CD8-positive, alpha-beta memory T cell (primary cell): ENCODE measurements around the gene SLC43A3. TPM values are rescaled to one million over a fixed set of nuclear protein-coding genes. Genes with fewer than 3 reads are reported as not detected.

Experiments used
- CTCF ChIA-PET: fragments of 350-600 bp; sonication (Branson Sonifier 250); formaldehyde crosslinking; loops from one replicate; lab custom pipeline; 2021; ENCODE audit warnings: antibody characterized with exemption; lab: Charles Lee
- POLR2A ChIA-PET: fragments of 350-600 bp; sonication (Branson Sonifier 250); formaldehyde crosslinking; loops from one replicate; lab custom pipeline; 2021; ENCODE audit warnings: antibody characterized with exemption; lab: Charles Lee
- DNase-seq, 5 donors: peaks; one replicate each; pipeline versions ENCODE4 v3.0.0 to v3.0.0-alpha.2; 2020 to 2022; ENCODE audit warnings: mixed read lengths in 1 of 5
- H3K27ac ChIP-seq: one replicate; pipeline ENCODE4 v1.7.0; 2013; ENCODE audit warnings: low read depth, mild to moderate bottlenecking, low read length, moderate library complexity
- H3K27me3 ChIP-seq: 2 replicates; pipeline ENCODE4 v1.7.0; 2013; ENCODE audit warnings: low read length, mild to moderate bottlenecking; ENCODE audit not compliant: insufficient read depth, poor library complexity, severe bottlenecking
- H3K36me3 ChIP-seq: 2 replicates; pipeline ENCODE4 v1.7.0; 2013; ENCODE audit warnings: mild to moderate bottlenecking, low read length, moderate library complexity; ENCODE audit not compliant: insufficient read depth
- H3K4me1 ChIP-seq: 2 replicates; pipeline ENCODE4 v1.7.0; 2013; ENCODE audit warnings: mild to moderate bottlenecking, low read length, moderate library complexity; ENCODE audit not compliant: insufficient read depth
- H3K4me3 ChIP-seq: 2 replicates; pipeline ENCODE4 v1.7.0; 2013; ENCODE audit warnings: mild to moderate bottlenecking, low read length
- H3K9me3 ChIP-seq: 2 replicates; pipeline ENCODE4 v1.7.0; 2013; ENCODE audit warnings: mild to moderate bottlenecking, low read length
- H3K27ac Mint-ChIP-seq, 8 donors: one replicate each; pipeline ENCODE4 v1.8.0; 2020 to 2021; ENCODE audit warnings: mixed read lengths in 8 of 8, mild to moderate bottlenecking in 6 of 8, inconsistent platforms in 3 of 8, moderate library complexity in 3 of 8
- H3K27me3 Mint-ChIP-seq, 2 donors: one replicate each; pipeline ENCODE4 v1.8.0; 2020 to 2021; ENCODE audit warnings: mixed read lengths in 2 of 2, mild to moderate bottlenecking in 1 of 2, moderate library complexity in 1 of 2
- H3K36me3 Mint-ChIP-seq, 3 donors: one replicate each; pipeline ENCODE4 v1.8.0; 2020 to 2021; ENCODE audit warnings: mixed read lengths in 3 of 3, inconsistent platforms in 1 of 3, mild to moderate bottlenecking in 1 of 3
- H3K4me1 Mint-ChIP-seq, 3 donors: one replicate each; pipeline ENCODE4 v1.8.0; 2020 to 2021; ENCODE audit warnings: mixed read lengths in 3 of 3, inconsistent platforms in 1 of 3, mild to moderate bottlenecking in 1 of 3
- H3K4me3 Mint-ChIP-seq, 7 donors: one replicate each; pipeline ENCODE4 v1.8.0; 2020 to 2021; ENCODE audit warnings: mixed read lengths in 7 of 7, mild to moderate bottlenecking in 6 of 7, moderate library complexity in 4 of 7, inconsistent platforms in 2 of 7
- H3K9me3 Mint-ChIP-seq, 5 donors: one replicate each; pipeline ENCODE4 v1.8.0; 2020 to 2022; ENCODE audit warnings: mixed read lengths in 5 of 5, mild to moderate bottlenecking in 3 of 5, moderate library complexity in 2 of 5, inconsistent platforms in 1 of 5
- polyA plus RNA-seq: library from polyadenylated mRNA; unstranded; fragments of 300-500 nt; fragmentation: Illumina TruSeq; gene quantifications from one replicate; pipeline ENCODE4 v1.2.3, GENCODE V29; 2021
- total RNA-seq, 2 experiments: library from RNA; stranded (reverse); gene quantifications; one replicate each; pipeline ENCODE4 v1.2.3, GENCODE V29; 2021

SLC43A3 gene
- total RNA-seq (100 to 1,000 TPM; 434 to 447 TPM), polyA plus RNA-seq (32.6 TPM)

DNA sequence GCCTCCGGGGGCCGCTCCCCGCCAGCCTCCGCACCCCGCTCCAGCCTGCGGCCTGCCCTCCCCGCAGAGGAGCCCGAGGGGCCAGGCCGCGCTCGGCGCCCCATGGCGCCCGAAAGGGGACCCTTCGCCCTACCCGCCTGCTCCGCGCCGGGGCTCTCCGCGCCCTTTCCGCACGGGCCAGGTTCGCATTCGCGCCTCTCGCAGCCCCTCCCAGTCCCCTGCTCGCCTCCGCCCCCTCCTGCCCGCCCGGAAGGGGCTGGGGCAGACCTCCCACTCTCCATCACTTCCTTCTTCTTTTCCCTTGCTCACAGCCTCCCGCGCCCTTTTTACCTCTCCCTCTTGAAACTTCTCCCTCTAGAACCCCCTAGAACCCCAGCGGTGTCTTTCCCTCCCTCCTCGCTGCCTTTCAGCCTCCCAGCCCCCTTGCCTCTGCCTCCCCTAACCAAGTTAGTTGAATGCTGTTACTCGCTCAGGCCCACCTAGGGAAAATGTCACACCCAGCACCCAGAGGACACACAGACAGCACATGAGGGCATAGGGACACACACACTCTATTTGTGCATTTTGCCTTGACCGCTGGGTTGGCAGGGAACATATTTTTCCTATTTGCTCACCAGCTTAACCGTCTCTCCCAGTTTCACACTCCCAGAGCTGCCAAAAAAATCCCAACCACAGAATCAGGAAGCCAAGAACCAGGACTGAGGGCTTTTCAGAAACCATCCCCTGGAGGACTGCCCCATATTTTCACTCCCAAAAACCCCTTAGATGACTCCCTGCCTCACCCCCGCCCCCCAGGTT is at the start of gene SLC43A3:
Gene SLC43A3, minus strand, starts transcription at position 193 of the 798 bp plus-strand sequence. CDS start 949 bp downstream, outside the sequence.
- Histone ChIP-seq H3K4me1 (peaks cover 35% of the 10 kb centered on the region), H3K27me3 (no peaks in the 10 kb centered on the region), H3K4me3 (peak within 1 kb of the TSS; percentile 43), H3K36me3 (no peaks in the 10 kb centered on the region), H3K9me3 (no peaks in the 10 kb centered on the region), H3K27ac (peak within 1 kb of the TSS; percentile 68)
- DNase-seq, result peak; percentile 46 to 74 (median 54)
- Mint-ChIP-seq H3K27ac (peak within 1 kb of the TSS; percentile 92 to 97 (median 96)), H3K36me3 (peaks cover 0 to 12% (median 2%) of the 10 kb centered on the region in 3 donors), H3K4me1 (peaks cover 45 to 56% (median 54%) of the 10 kb centered on the region in 3 donors), H3K9me3 (no peaks in the 10 kb centered on the region), H3K4me3 (peak within 1 kb of the TSS; percentile 88 to 94 (median 90)), H3K27me3 (no peaks in the 10 kb centered on the region)
- ChIA-PET CTCF (interaction anchor here (0.9 to 6.1 kb wide), 8 partner anchors 9 to 101 kb away, joined by 3 to 62 read pairs (median 3); partner anchors contain the start of gene RTN4RL2), POLR2A (interaction anchor here (2.2 kb wide), 1 partner anchor 92 kb away, joined by 6 read pairs; the partner anchor contains the start of gene SSRP1)

DNA sequence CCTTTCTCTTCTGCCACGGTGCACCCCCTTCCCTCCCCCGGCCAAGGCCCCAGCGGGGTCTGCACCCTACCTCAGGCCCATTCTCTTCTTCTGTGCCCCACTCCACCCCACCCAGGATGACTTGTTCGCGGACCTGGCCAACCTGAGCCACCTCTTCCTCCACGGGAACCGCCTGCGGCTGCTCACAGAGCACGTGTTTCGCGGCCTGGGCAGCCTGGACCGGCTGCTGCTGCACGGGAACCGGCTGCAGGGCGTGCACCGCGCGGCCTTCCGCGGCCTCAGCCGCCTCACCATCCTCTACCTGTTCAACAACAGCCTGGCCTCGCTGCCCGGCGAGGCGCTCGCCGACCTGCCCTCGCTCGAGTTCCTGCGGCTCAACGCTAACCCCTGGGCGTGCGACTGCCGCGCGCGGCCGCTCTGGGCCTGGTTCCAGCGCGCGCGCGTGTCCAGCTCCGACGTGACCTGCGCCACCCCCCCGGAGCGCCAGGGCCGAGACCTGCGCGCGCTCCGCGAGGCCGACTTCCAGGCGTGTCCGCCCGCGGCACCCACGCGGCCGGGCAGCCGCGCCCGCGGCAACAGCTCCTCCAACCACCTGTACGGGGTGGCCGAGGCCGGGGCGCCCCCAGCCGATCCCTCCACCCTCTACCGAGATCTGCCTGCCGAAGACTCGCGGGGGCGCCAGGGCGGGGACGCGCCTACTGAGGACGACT is 49.3 kb upstream of the SLC43A3 start:
- H3K27me3 Mint-ChIP-seq, result peaks cover 3 to 7% of the 10 kb centered on the region in 2 donors
- POLR2A ChIA-PET, result interaction anchor here (1.1 kb wide), 1 partner anchor 18 kb away, joined by 3 read pairs; no protein-coding TSS in a partner anchor
- H3K4me1 Mint-ChIP-seq, result peaks cover 26 to 51% (median 28%) of the 10 kb centered on the region in 3 donors
- Histone ChIP-seq H3K36me3 (no peaks in the 10 kb centered on the region), H3K9me3 (no peaks in the 10 kb centered on the region), H3K27me3 (peaks cover 5% of the 10 kb centered on the region), H3K27ac (no peak overlapping the region), H3K4me3 (peak overlapping the region; percentile 47), H3K4me1 (peaks cover 27% of the 10 kb centered on the region)
- no peaks in the 10 kb centered on the region for H3K9me3 Mint-ChIP-seq
- peak in 3 of 5 donors; percentile 12 to 34 (median 24) for DNase-seq
- H3K27ac Mint-ChIP-seq, result peak overlapping the region in 1 of 8 donors; percentile 82
- H3K4me3 Mint-ChIP-seq, result peak overlapping the region; percentile 80 to 91 (median 82)
- no peaks in the 10 kb centered on the region for H3K36me3 Mint-ChIP-seq
- CTCF ChIA-PET, result interaction anchor here (0.6 to 9.4 kb wide), 8 partner anchors 9 to 218 kb away, joined by 3 to 151 read pairs (median 3); partner anchors contain the start of genes RTN4RL2 and UBE2L6

DNA sequence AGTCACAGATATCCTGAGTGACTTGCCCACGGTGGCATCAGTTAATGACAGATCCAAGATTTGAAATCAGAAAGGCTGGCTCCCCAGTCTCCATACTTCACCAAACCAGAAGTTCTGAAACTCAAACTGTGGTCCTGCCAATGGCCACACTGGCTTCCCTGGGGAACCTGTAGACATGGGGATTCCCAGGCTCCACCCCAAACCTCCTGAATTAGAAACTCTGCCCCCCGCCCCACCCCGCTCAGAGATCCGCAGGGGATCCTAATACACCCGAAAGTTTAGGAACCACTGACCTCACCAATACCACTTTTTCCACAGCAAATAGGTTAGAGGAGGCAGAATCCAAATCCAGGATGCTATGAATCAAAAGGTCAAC is 48.7 kb upstream of the SLC43A3 start:
- Histone ChIP-seq H3K4me1 (peaks cover 27% of the 10 kb centered on the region), H3K4me3 (peak overlapping the region; percentile 47), H3K27me3 (peaks cover 5% of the 10 kb centered on the region), H3K36me3 (no peaks in the 10 kb centered on the region), H3K27ac (no peak overlapping the region), H3K9me3 (no peaks in the 10 kb centered on the region)
- Mint-ChIP-seq H3K36me3 (no peaks in the 10 kb centered on the region), H3K27me3 (peaks cover 3% of the 10 kb centered on the region in 2 donors), H3K4me3 (peak overlapping the region; percentile 80 to 91 (median 82)), H3K4me1 (peaks cover 25 to 51% (median 28%) of the 10 kb centered on the region in 3 donors), H3K9me3 (no peaks in the 10 kb centered on the region), H3K27ac (peak overlapping the region in 1 of 8 donors; percentile 33)
- CTCF ChIA-PET, result interaction anchor here (3.4 to 9.4 kb wide), 4 partner anchors 16 to 94 kb away, joined by 12 to 151 read pairs (median 54); partner anchors contain the start of genes RTN4RL2 and UBE2L6
- DNase-seq, result no peak
- POLR2A ChIA-PET, result no interaction called here

DNA sequence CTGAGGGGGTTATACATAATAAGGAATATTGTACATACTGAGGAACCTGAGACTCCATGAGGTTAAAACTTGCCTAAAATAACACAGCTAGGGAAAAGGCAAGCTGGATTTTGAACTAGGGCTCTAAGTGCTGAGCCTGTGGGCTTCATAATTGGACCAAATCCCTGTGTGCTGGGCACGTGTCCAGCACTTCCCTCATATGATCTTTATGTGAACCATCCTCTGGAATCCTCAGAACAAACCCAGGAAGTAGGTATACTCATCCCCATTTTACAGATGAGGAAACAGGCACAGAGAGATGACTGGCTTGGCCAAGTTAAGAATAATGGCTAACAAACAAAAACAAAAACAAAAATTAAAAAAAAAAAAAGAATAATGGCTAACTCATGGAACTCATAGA is 48.3 kb upstream of the SLC43A3 start:
- Mint-ChIP-seq H3K36me3 (no peaks in the 10 kb centered on the region), H3K4me3 (peak overlapping the region; percentile 34 to 91 (median 81)), H3K27me3 (peaks cover 3% of the 10 kb centered on the region in 2 donors), H3K9me3 (no peaks in the 10 kb centered on the region), H3K27ac (peak overlapping the region in 1 of 8 donors; percentile 33), H3K4me1 (peaks cover 23 to 49% (median 25%) of the 10 kb centered on the region in 3 donors)
- no peak for DNase-seq
- CTCF ChIA-PET, result interaction anchor here (1.0 to 8.7 kb wide), 5 partner anchors 16 to 130 kb away, joined by 3 to 78 read pairs (median 16); partner anchors contain the start of gene RTN4RL2
- peaks cover 5% of the 10 kb centered on the region for H3K27me3 ChIP-seq
- no peak overlapping the region for H3K4me3 ChIP-seq
- POLR2A ChIA-PET, result no interaction called here
- peaks cover 27% of the 10 kb centered on the region for H3K4me1 ChIP-seq
- H3K36me3 ChIP-seq, result no peaks in the 10 kb centered on the region
- no peak overlapping the region for H3K27ac ChIP-seq
- H3K9me3 ChIP-seq, result no peaks in the 10 kb centered on the region

DNA sequence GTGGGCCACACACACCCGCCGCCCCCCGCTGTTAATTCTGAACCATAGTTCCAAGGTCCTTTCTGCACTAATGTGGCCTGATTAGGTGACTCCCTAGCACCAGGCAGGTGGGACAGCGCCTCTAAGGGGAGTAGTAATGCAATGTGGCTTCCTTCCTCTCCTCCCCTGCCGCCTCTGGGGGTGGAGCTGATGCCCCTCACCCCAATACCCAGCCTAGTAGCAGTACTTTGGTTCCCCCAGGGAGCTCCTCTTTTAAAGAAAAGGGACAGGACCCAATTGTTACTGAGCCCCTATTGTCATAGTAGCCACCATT is 47.8 kb upstream of the SLC43A3 start:
- Histone ChIP-seq H3K36me3 (no peaks in the 10 kb centered on the region), H3K27me3 (peaks cover 5% of the 10 kb centered on the region), H3K4me3 (peak overlapping the region; percentile 28), H3K9me3 (no peaks in the 10 kb centered on the region), H3K27ac (no peak overlapping the region), H3K4me1 (peaks cover 27% of the 10 kb centered on the region)
- DNase-seq, result no peak
- H3K9me3 Mint-ChIP-seq, result no peaks in the 10 kb centered on the region
- ChIA-PET CTCF (interaction anchor here (1.0 to 8.7 kb wide), 5 partner anchors 16 to 129 kb away, joined by 3 to 78 read pairs (median 16); partner anchors contain the start of gene RTN4RL2), POLR2A (interaction anchor here (0.6 kb wide), 1 partner anchor 9 kb away, joined by 4 read pairs; no protein-coding TSS in a partner anchor)
- peak overlapping the region in 6 of 7 donors; percentile 20 to 81 (median 53) for H3K4me3 Mint-ChIP-seq
- peaks cover 3% of the 10 kb centered on the region in 2 donors for H3K27me3 Mint-ChIP-seq
- H3K27ac Mint-ChIP-seq, result peak overlapping the region in 1 of 8 donors; percentile 37
- H3K36me3 Mint-ChIP-seq, result no peaks in the 10 kb centered on the region
- peaks cover 22 to 47% (median 22%) of the 10 kb centered on the region in 3 donors for H3K4me1 Mint-ChIP-seq

DNA sequence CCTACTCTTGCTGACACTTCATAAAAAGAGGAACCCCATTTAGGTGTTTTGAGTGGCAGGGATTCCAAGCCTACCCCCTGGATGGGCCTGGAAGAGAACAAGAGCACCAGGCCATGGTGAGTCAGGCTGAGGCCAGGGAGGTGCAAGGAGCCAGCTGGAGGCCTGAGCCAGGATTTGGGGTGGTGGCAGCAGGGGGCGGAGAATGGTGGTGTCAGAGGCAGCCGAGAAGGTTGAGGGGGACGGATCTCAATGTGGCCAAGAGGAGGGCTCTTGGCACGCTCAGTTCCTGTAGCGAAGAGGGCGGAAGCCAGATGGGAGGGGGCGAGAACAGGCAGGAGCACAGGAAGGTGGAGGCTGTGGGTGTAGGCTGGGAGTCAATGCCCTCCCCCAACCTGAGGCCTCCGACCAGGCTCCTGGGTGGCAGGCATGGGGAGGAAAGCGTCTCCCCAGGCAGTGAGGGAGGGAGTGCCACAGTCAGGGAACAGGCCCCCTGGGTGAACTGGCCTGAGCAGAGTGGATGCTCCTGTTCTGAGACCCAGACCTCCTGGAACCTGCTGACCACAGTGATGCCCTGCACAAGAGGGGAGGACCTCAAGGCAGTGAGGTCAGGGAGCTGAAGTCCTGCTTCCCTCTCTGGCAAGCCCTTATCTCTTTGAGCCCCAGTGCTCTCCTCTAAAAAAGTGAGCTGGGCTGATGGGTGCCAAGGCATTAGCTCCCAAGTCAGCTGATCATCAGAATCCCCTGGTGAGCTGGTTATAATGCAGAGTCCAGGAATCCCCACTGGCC is 47.3 kb upstream of the SLC43A3 start:
- H3K36me3 ChIP-seq, result no peaks in the 10 kb centered on the region
- no peak overlapping the region for H3K27ac ChIP-seq
- H3K4me1 ChIP-seq, result peaks cover 27% of the 10 kb centered on the region
- Mint-ChIP-seq H3K27me3 (peaks cover 1 to 3% of the 10 kb centered on the region in 2 donors), H3K9me3 (no peaks in the 10 kb centered on the region), H3K36me3 (no peaks in the 10 kb centered on the region), H3K27ac (peak overlapping the region in 5 of 8 donors; percentile 11 to 84 (median 70)), H3K4me3 (peak overlapping the region; percentile 34 to 90 (median 56)), H3K4me1 (peaks cover 22 to 44% (median 22%) of the 10 kb centered on the region in 3 donors)
- peak overlapping the region; percentile 28 for H3K4me3 ChIP-seq
- no peaks in the 10 kb centered on the region for H3K9me3 ChIP-seq
- DNase-seq, result peak; percentile 8 to 68 (median 36)
- peaks cover 5% of the 10 kb centered on the region for H3K27me3 ChIP-seq
- ChIA-PET CTCF (interaction anchor here (1.0 to 8.7 kb wide), 5 partner anchors 15 to 129 kb away, joined by 3 to 78 read pairs (median 16); partner anchors contain the start of gene RTN4RL2), POLR2A (interaction anchor here (0.6 to 1.5 kb wide), 2 partner anchors 8 to 14 kb away, joined by 4 read pairs; partner anchors contain the start of gene RTN4RL2)
